GM12878 (cell line): ENCODE data around the gene ZDHHC3. TPM values are rescaled to one million over a fixed set of nuclear protein-coding genes. Genes with fewer than 3 reads are reported as not detected.
A peak's percentile ranks its signal among the peaks of the same experiment; 100 is the strongest.

ENCODE experiments used
- ATAC-seq: fragments of 200-7000 bp; cut with Tn5 transposase; 3 replicates; pipeline ENCODE4 v1.9.1; 2020; ENCODE audit warnings: mild to moderate bottlenecking, moderate library complexity
- BruUV-seq: library from RNA; stranded (reverse); fragments of 400-500 nt; replicated peaks from 2 replicates; lab custom pipeline; 2021; lab: Mats Ljungman, UMichigan
- CTCF ChIA-PET: fragments of 300-600 bp; sonication (Branson Sonifier 250); formaldehyde crosslinking; extraction: SDS; loops from one replicate; lab custom pipeline; 2021; ENCODE audit warnings: inconsistent platforms; lab: Yijun Ruan, JAX
- POLR2A ChIA-PET: fragments of 350-600 bp; formaldehyde crosslinking; extraction: SDS; loops from one replicate; lab custom pipeline; 2021; ENCODE audit warnings: inconsistent platforms; lab: Charles Lee
- RAD21 ChIA-PET: fragments of 300-600 bp; sonication (Branson Sonifier 250); formaldehyde crosslinking; loops from one replicate; lab custom pipeline; 2023; ENCODE audit warnings: antibody characterized with exemption; ENCODE audit not compliant: unreplicated experiment; lab: Charles Lee
- SMC1A ChIA-PET: fragments of 300-600 bp; sonication (Branson Sonifier 250); formaldehyde crosslinking; loops from one replicate; lab custom pipeline; 2023; ENCODE audit not compliant: unreplicated experiment, uncharacterized antibody; lab: Charles Lee
- DNase-seq: peaks from one replicate; pipeline ENCODE4 v3.0.0-alpha.2; 2011; ENCODE audit warnings: low read depth, low spot score
- FAIRE-seq: peaks from 3 replicates; lab custom pipeline; 2011; peaks lifted over from hg19 to GRCh38; lab: Jason Lieb, UNC
- H2AFZ ChIP-seq: 2 replicates; pipeline ENCODE4 v1.6.0; 2011; ENCODE audit warnings: low read depth, low read length, control low read depth; ENCODE audit not compliant: control insufficient read depth
- H3K27ac ChIP-seq: 2 replicates; pipeline ENCODE4 v1.5.1; 2011; ENCODE audit warnings: control low read depth; ENCODE audit not compliant: control insufficient read depth, insufficient read depth
- H3K27me3 ChIP-seq, 2 experiments: replicated peaks in 1 of 2; 2 replicates each; pipeline versions ENCODE4 v1.6.0 to v1.6.1; 2011; ENCODE audit warnings: low read length in 1 of 2; ENCODE audit not compliant: control insufficient read depth in 2 of 2, insufficient read depth in 2 of 2
- H3K36me3 ChIP-seq, 2 experiments: 2 replicates each; pipeline ENCODE4 v1.5.1; 2011; ENCODE audit warnings: low read length in 1 of 2; ENCODE audit not compliant: control insufficient read depth in 2 of 2, insufficient read depth in 2 of 2
- H3K4me1 ChIP-seq: 2 replicates; pipeline ENCODE4 v1.6.1; 2011; ENCODE audit warnings: mild to moderate bottlenecking, low read length, moderate library complexity, mixed read lengths; ENCODE audit not compliant: control insufficient read depth, insufficient read depth
- H3K4me2 ChIP-seq: 2 replicates; pipeline ENCODE4 v1.6.0; 2011; ENCODE audit warnings: control low read depth; ENCODE audit not compliant: control insufficient read depth, insufficient read depth
- H3K4me3 ChIP-seq: fragments of 200-600 bp; sonication (generic); 2 replicates; pipeline ENCODE4 v1.5.1; 2016
- H3K79me2 ChIP-seq: 2 replicates; pipeline ENCODE4 v1.6.0; 2011; ENCODE audit warnings: low read length; ENCODE audit not compliant: control insufficient read depth, insufficient read depth
- H3K9ac ChIP-seq: 2 replicates; pipeline ENCODE4 v1.8.0; 2011; ENCODE audit warnings: low read length, control low read depth, mixed read lengths; ENCODE audit not compliant: control insufficient read depth, insufficient read depth
- H3K9me3 ChIP-seq: replicated peaks from 3 replicates; pipeline ENCODE4 v1.5.1; 2011; ENCODE audit warnings: mild to moderate bottlenecking, low read length; ENCODE audit not compliant: control insufficient read depth, insufficient read depth
- H4K20me1 ChIP-seq: 2 replicates; pipeline ENCODE4 v1.6.0; 2011; ENCODE audit not compliant: control insufficient read depth, insufficient read depth
- BMI1 ChIP-seq: fragments of 450-650 bp; IDR thresholded peaks from 2 replicates; pipeline ENCODE4 v1.6.1; 2016; ENCODE audit warnings: mild to moderate bottlenecking, moderate library complexity, borderline replicate concordance
- RAD21 ChIP-seq: IDR thresholded peaks from 2 replicates; pipeline ENCODE4 v1.6.1; 2011; ENCODE audit warnings: mild to moderate bottlenecking, low read depth, low read length, moderate library complexity; ENCODE audit not compliant: insufficient read depth
- WGBS: methylation state at CpG from one replicate; pipeline ENCODE4 v1.1.6; 2016; ENCODE audit warnings: low lambda C conversion rate; ENCODE audit not compliant: insufficient replicate concordance, insufficient coverage; ENCODE audit errors: missing lambda C conversion rate; 5-methylcytosine and 5-hydroxymethylcytosine counted together
- in situ Hi-C: fragments of 300-500 bp; cut with MboI; formaldehyde crosslinking; loops from 9 replicates; pipeline ENCODE4 v1.14.3; 2018; ENCODE audit warnings: mixed read lengths
- intact Hi-C: fragments of 100-400 bp; cut with micrococcal nuclease; formaldehyde crosslinking; loops from one replicate; pipeline ENCODE4 v1.14.2; 2022; ENCODE audit not compliant: unreplicated experiment
- polyA plus RNA-seq, 11 experiments: library from polyadenylated mRNA; depleted of rRNA in 4 of 11; unstranded in 6 of 11; stranded (reverse) in 5 of 11; fragments of >200 nt; fragmentation: Nextera tagmentation in 4 of 11; fragmentation: Illumina TruSeq in 1 of 11; extraction: Ambion mirVana in 4 of 11; extraction: Trizol in 1 of 11; gene quantifications; 1 replicate in 1 of 11; 2 replicates in 10 of 11; pipeline versions ENCODE4 v1.2.1 to v1.2.3, GENCODE V29; 2011 to 2016; ENCODE audit warnings: inconsistent platforms in 2 of 11, missing spikeins in 2 of 11, low read depth in 1 of 11
- total RNA-seq, 4 experiments: library from RNA; depleted of rRNA in 3 of 4; stranded (reverse); fragments of >200 nt in 3 of 4; fragmentation: Illumina TruSeq in 1 of 4; extraction: Trizol in 1 of 4; gene quantifications; 2 replicates each; pipeline versions ENCODE4 v1.2.1 to v1.2.3, GENCODE V29; 2013 to 2021
- TF ChIP-seq, protein P1 (sequence below), 3 experiments: IDR thresholded peaks in 2 of 3; conservative IDR thresholded peaks in 1 of 3; 2 replicates each; pipeline ENCODE4 v1.5.1; 2011; ENCODE audit warnings: low read depth in 3 of 3, low read length in 3 of 3, mild to moderate bottlenecking in 3 of 3, control low read depth in 2 of 3, moderate library complexity in 2 of 3, inconsistent platforms in 1 of 3, mixed read lengths in 1 of 3; ENCODE audit not compliant: control insufficient read depth in 2 of 3, insufficient read depth in 1 of 3; ENCODE audit errors: extremely low read depth in 1 of 3

Gene ZDHHC3
- total and polyA plus RNA-seq, 10 of the 15 experiments (the other 5 are each of a cell fraction or from before 2014, with no cell fraction given) = 6.8 to 79.1 (median 40.8) TPM

DNA sequence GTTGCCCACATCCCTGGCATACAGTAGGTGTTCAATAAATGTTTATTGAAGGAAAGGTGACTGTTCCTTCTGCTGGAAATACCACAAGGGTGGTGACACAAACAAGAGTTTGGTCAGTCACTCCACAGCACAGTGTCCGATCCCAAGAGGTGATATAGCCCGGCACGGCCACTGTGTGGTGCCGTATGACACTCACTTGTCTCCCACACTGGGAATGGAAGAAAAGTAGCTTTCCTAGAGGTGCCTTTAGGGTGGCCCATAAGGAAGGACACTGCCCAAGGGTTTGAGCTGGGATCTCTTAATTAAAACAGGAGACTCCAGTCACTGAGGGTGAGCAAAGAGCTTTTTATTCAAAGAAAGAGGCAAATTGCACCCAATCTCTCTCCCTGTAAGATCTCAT, 61.0 kb downstream of the ZDHHC3 start:
- POLR2A ChIA-PET = no interaction called here
- CTCF ChIA-PET = interaction anchor here (0.6 to 4.8 kb wide), 23 partner anchors 9 to 384 kb away, joined by 3 to 56 read pairs (median 3); partner anchors contain the start of gene ZNF197
- SMC1A ChIA-PET = interaction anchor here (0.7 to 2.9 kb wide), 6 partner anchors 17 to 382 kb away, joined by 3 to 21 read pairs (median 4); no protein-coding TSS in a partner anchor
- Histone ChIP-seq H3K4me3 (no peak overlapping the region), H3K4me2 (no peak overlapping the region), H3K9ac (no peak overlapping the region), H3K79me2 (no peaks in the 10 kb centered on the region), H3K9me3 (no peaks in the 10 kb centered on the region; the same call in 2 of the 3 replicates), H2AFZ (no peak overlapping the region), H3K4me1 (no peaks in the 10 kb centered on the region), H4K20me1 (no peaks in the 10 kb centered on the region), H3K36me3 (no peaks in the 10 kb centered on the region; a peak in 1 of 4 replicates), H3K27me3 (no peaks in the 10 kb centered on the region), H3K27ac (no peak overlapping the region)
- peak; percentile 41 for TF ChIP-seq RAD21
- TF ChIP-seq, protein P1, sequence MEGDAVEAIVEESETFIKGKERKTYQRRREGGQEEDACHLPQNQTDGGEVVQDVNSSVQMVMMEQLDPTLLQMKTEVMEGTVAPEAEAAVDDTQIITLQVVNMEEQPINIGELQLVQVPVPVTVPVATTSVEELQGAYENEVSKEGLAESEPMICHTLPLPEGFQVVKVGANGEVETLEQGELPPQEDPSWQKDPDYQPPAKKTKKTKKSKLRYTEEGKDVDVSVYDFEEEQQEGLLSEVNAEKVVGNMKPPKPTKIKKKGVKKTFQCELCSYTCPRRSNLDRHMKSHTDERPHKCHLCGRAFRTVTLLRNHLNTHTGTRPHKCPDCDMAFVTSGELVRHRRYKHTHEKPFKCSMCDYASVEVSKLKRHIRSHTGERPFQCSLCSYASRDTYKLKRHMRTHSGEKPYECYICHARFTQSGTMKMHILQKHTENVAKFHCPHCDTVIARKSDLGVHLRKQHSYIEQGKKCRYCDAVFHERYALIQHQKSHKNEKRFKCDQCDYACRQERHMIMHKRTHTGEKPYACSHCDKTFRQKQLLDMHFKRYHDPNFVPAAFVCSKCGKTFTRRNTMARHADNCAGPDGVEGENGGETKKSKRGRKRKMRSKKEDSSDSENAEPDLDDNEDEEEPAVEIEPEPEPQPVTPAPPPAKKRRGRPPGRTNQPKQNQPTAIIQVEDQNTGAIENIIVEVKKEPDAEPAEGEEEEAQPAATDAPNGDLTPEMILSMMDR (IDR thresholded peaks at IDR 0.05 in 2 of 3, conservative IDR thresholded peaks at IDR 0.05 in 1 of 3; ENCODE audit: control insufficient read depth in 2 of 3, extremely low read depth in 1 of 3, insufficient read depth in 1 of 3, low read depth in 3 of 3, low read length in 3 of 3) = peak; percentile 23 to 39 (median 24); a peak in 3 of 6 replicates
- no peak for TF ChIP-seq BMI1
- in situ Hi-C loops (loop anchor here (5.0 kb wide), 1 partner anchor 383 kb away; no protein-coding TSS in a partner anchor), intact Hi-C loops (loop anchor here (1.0 to 2.0 kb wide), 2 partner anchors 382 to 592 kb away; no protein-coding TSS in a partner anchor)
- FAIRE-seq = no peak
- RAD21 ChIA-PET = interaction anchor here (1.7 to 4.0 kb wide), 2 partner anchors 72 to 381 kb away, joined by 6 to 23 read pairs; no protein-coding TSS in a partner anchor
- no peak for DNase-seq
- WGBS = 95% methylated on average over 4 of the region's 4 CpGs
- no TSS peak for BruUV-seq
- peak; percentile 44; the same call in 1 of the 3 replicates for ATAC-seq
